CMK (cell line): ENCODE results near the gene USP47.

Source experiments
- DNase-seq: peaks from one replicate; pipeline ENCODE4 v3.0.0-alpha.2; 2010; ENCODE audit warnings: low read depth

The USP47 gene

GRCh38 chr11:12005061-12005460, 163.3 kb downstream of the USP47 start:
- no peak for DNase-seq

GRCh38 chr11:12005476-12005875, 163.7 kb downstream of the USP47 start:
- no peak for DNase-seq

- no peak for DNase-seq
Observed at GRCh38 chr11:12006552-12007229, 164.9 kb downstream of the USP47 start.

- no peak for DNase-seq
Observed at GRCh38 chr11:12007230-12007593, 165.4 kb downstream of the USP47 start.

- DNase-seq, result no peak
Observed at GRCh38 chr11:12007769-12008737, 166.3 kb downstream of the USP47 start, which contains the start of gene DKK3. DKK3 (minus strand) TSS chr11:12008626; CDS start chr11:12008582, 44 bp downstream.
